Fibroblast of lung (primary cell): ENCODE data around the gene MAGOHB. TPM values are rescaled to one million over a fixed set of nuclear protein-coding genes. Genes with fewer than 3 reads are reported as not detected.

ENCODE experiments used
- DNase-seq, 2 donors: peaks; one replicate each; pipeline versions ENCODE4 v3.0.0 to v3.0.0-alpha.2; 2010; ENCODE audit warnings: low read depth in 2 of 2
- H2AFZ ChIP-seq: 2 replicates; pipeline ENCODE4 v1.5.1; 2012; ENCODE audit warnings: low read length, control low read depth, inconsistent platforms
- H3K27ac ChIP-seq: 2 replicates; pipeline ENCODE4 v1.5.1; 2011; ENCODE audit warnings: low read length, control low read depth; ENCODE audit not compliant: insufficient read depth
- H3K27me3 ChIP-seq: 2 replicates; pipeline ENCODE4 v1.5.1; 2011; ENCODE audit warnings: mild to moderate bottlenecking, low read length; ENCODE audit not compliant: control insufficient read depth, insufficient read depth
- H3K36me3 ChIP-seq: 2 replicates; pipeline ENCODE4 v1.5.1; 2011; ENCODE audit warnings: low read length; ENCODE audit not compliant: control insufficient read depth, insufficient read depth
- H3K4me1 ChIP-seq: 2 replicates; pipeline ENCODE4 v1.5.1; 2011; ENCODE audit warnings: low read length; ENCODE audit not compliant: control insufficient read depth, insufficient read depth; ENCODE audit errors: extremely low read depth
- H3K4me2 ChIP-seq: 2 replicates; pipeline ENCODE4 v1.5.1; 2011; ENCODE audit warnings: low read length, control low read depth; ENCODE audit not compliant: insufficient read depth; ENCODE audit errors: extremely low read depth
- H3K4me3 ChIP-seq, 4 experiments: fragments of 200-600 bp in 1 of 4; sonication (generic) in 1 of 4; replicated peaks in 1 of 4; 2 replicates each; pipeline ENCODE4 v1.5.1; 2011 to 2016; ENCODE audit warnings: low read length in 4 of 4, low read depth in 3 of 4, mild to moderate bottlenecking in 3 of 4, control low read depth in 2 of 4, inconsistent platforms in 1 of 4, mixed read lengths in 1 of 4; ENCODE audit not compliant: insufficient read depth in 1 of 4; ENCODE audit errors: control extremely low read depth in 1 of 4
- H3K79me2 ChIP-seq: 2 replicates; pipeline ENCODE4 v1.5.1; 2012; ENCODE audit warnings: mild to moderate bottlenecking, low read length, inconsistent platforms; ENCODE audit not compliant: control insufficient read depth, insufficient read depth
- H3K9ac ChIP-seq: 2 replicates; pipeline ENCODE4 v1.5.1; 2011; ENCODE audit warnings: mild to moderate bottlenecking, low read length, control low read depth; ENCODE audit not compliant: insufficient read depth
- H3K9me3 ChIP-seq: 2 replicates; pipeline ENCODE4 v1.5.1; 2012; ENCODE audit warnings: low read depth, low read length; ENCODE audit not compliant: control insufficient read depth, insufficient read depth
- H4K20me1 ChIP-seq: 2 replicates; pipeline ENCODE4 v1.5.1; 2011; ENCODE audit warnings: low read length; ENCODE audit not compliant: control insufficient read depth, insufficient read depth; ENCODE audit errors: extremely low read depth
- CTCF ChIP-seq, 2 donors: IDR thresholded peaks in 1 of 2; conservative IDR thresholded peaks in 1 of 2; 1 replicate in 1 of 2; 2 replicates in 1 of 2; pipeline ENCODE4 v1.5.1; 2011 to 2012; ENCODE audit warnings: low read length in 2 of 2, control low read depth in 1 of 2, inconsistent platforms in 1 of 2, low read depth in 1 of 2, mild to moderate bottlenecking in 1 of 2
- EZH2 ChIP-seq: IDR thresholded peaks from 2 replicates; pipeline ENCODE4 v1.5.1; 2012; ENCODE audit warnings: low read length, control low read depth, mild to moderate bottlenecking; ENCODE audit errors: missing control alignments
- polyA plus RNA-seq, 2 donors: library from polyadenylated mRNA; depleted of rRNA in 1 of 2; stranded (reverse) in 1 of 2; unstranded in 1 of 2; fragments of >200 nt; gene quantifications; 2 replicates each; pipeline ENCODE4 v1.2.1, GENCODE V29; 2011 to 2012; ENCODE audit warnings: missing spikeins in 1 of 2
- total RNA-seq: library from RNA; depleted of rRNA; stranded (reverse); fragments of >200 nt; gene quantifications from 2 replicates; pipeline ENCODE4 v1.2.1, GENCODE V29; 2014

The MAGOHB gene
- total and polyA plus RNA-seq, 2 donors (not counting 1 experiment from before 2014, with no cell fraction given) = 21.1 to 29.8 TPM

DNA sequence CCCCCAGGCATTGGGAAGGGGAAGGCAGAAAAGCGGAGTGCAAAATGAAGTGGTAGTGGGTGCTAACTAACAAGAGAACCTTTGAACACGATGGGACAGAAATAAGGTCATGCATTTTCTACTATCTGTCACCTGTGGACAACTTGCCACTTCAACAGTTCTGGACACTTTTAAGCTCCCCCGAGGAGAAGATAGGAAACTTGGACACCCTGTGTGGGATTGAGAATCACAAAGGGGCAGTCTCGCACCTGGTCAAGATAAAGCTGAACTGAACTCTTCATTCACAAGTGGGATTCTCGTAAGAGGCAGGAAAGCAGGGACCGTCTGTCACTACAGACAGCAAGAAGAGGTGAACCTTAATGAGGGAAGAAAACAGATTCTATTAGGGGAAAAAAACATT is 56.1 kb downstream of the MAGOHB start:
- TF ChIP-seq CTCF (conservative IDR thresholded peaks at IDR 0.05 in 1 of 2, IDR thresholded peaks at IDR 0.05 in 1 of 2; ENCODE audit: low read depth in 1 of 2, low read length in 2 of 2) (no peak), EZH2 (no peak)
- no peaks in the 10 kb centered on the region for H4K20me1 ChIP-seq
- H3K27ac ChIP-seq = no peak overlapping the region
- no peak for DNase-seq
- no peak overlapping the region for H2AFZ ChIP-seq
- peaks cover 3% of the 10 kb centered on the region for H3K27me3 ChIP-seq
- H3K79me2 ChIP-seq = no peaks in the 10 kb centered on the region
- no peaks in the 10 kb centered on the region for H3K36me3 ChIP-seq
- no peak overlapping the region for H3K9ac ChIP-seq
- no peaks in the 10 kb centered on the region for H3K4me1 ChIP-seq
- H3K9me3 ChIP-seq = no peaks in the 10 kb centered on the region
- H3K4me3 ChIP-seq = no peak overlapping the region
- no peak overlapping the region for H3K4me2 ChIP-seq

GRCh38 chr12:10554756-10555481 is 58.5 kb downstream of the MAGOHB start:
- Histone ChIP-seq H4K20me1 (no peaks in the 10 kb centered on the region), H3K36me3 (no peaks in the 10 kb centered on the region), H3K9ac (no peak overlapping the region), H3K79me2 (no peaks in the 10 kb centered on the region), H2AFZ (no peak overlapping the region), H3K27ac (no peak overlapping the region), H3K4me3 (no peak overlapping the region), H3K4me2 (no peak overlapping the region), H3K27me3 (peaks cover 3% of the 10 kb centered on the region), H3K4me1 (no peaks in the 10 kb centered on the region), H3K9me3 (no peaks in the 10 kb centered on the region)
- TF ChIP-seq EZH2 = no peak
- TF ChIP-seq CTCF (conservative IDR thresholded peaks at IDR 0.05 in 1 of 2, IDR thresholded peaks at IDR 0.05 in 1 of 2; ENCODE audit: low read depth in 1 of 2, low read length in 2 of 2) = no peak
- DNase-seq = no peak

DNA sequence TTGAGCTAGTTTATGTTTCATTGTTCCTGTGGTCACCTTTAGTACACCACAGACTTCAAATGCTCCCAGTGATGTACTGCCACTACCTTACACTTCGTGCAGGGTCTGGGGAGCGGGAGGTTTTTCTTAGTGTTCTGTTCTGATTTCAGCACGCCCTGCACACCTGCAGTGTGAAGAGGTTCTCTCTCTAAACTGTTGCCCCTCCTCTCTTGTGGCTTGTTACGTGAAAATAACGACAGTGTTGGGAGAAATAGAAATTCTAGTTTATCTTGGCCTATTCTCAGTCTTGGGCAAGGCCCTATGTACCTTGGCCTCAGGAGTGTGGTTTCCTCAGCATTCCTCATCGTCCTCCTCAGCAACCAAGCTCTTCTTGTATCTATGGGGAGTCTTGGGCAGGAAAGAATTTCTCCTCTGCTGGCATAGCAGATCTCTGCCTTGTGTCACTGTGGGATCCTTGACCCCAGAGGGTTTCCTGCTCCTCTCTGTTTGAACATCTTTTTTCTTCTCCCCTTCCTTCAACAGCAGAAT is 59.1 kb downstream of the MAGOHB start:
- Histone ChIP-seq H3K4me3 (no peak overlapping the region), H3K4me2 (no peak overlapping the region), H3K4me1 (no peaks in the 10 kb centered on the region), H3K27me3 (peaks cover 3% of the 10 kb centered on the region), H3K27ac (no peak overlapping the region), H4K20me1 (no peaks in the 10 kb centered on the region), H2AFZ (no peak overlapping the region), H3K9ac (no peak overlapping the region), H3K79me2 (no peaks in the 10 kb centered on the region), H3K9me3 (no peaks in the 10 kb centered on the region), H3K36me3 (no peaks in the 10 kb centered on the region)
- TF ChIP-seq EZH2 (no peak), CTCF (conservative IDR thresholded peaks at IDR 0.05 in 1 of 2, IDR thresholded peaks at IDR 0.05 in 1 of 2; ENCODE audit: low read depth in 1 of 2, low read length in 2 of 2) (no peak)
- DNase-seq = no peak

Other genes starting within 250 kb of the MAGOHB start
- gene KLRK1, start 223.6 kb downstream of the MAGOHB start, total RNA-seq = not detected in 2 replicates
- gene KLRK1, start 223.6 kb downstream of the MAGOHB start, polyA plus RNA-seq = not detected in 2 replicates
- gene KLRC4, start 203.9 kb downstream of the MAGOHB start, total RNA-seq = not detected in 2 replicates
- not detected in 2 replicates for gene KLRC4, start 203.9 kb downstream of the MAGOHB start, polyA plus RNA-seq
- not detected in 2 replicates for gene KLRC3, start 193.0 kb downstream of the MAGOHB start, total RNA-seq
- gene KLRC3, start 193.0 kb downstream of the MAGOHB start, polyA plus RNA-seq = not detected in 2 replicates
- gene KLRC2, start 177.6 kb downstream of the MAGOHB start, total RNA-seq = not detected in 2 replicates
- not detected in 2 replicates for gene KLRC2, start 177.6 kb downstream of the MAGOHB start, polyA plus RNA-seq
- under 0.01 TPM in 1 of 2 replicates, not detected in the other for gene KLRC1, start 160.2 kb downstream of the MAGOHB start, total RNA-seq
- gene KLRC1, start 160.2 kb downstream of the MAGOHB start, polyA plus RNA-seq = not detected in 2 replicates
- 1.7 and 1.8 TPM in 2 replicates for gene EIF2S3B, start 107.7 kb downstream of the MAGOHB start, total RNA-seq
- 0.42 and 0.66 TPM in 2 replicates for gene EIF2S3B, start 107.7 kb downstream of the MAGOHB start, polyA plus RNA-seq
- under 0.01 TPM in 1 of 2 replicates, not detected in the other for gene STYK1, start 60.4 kb upstream of the MAGOHB start, total RNA-seq
- gene STYK1, start 60.4 kb upstream of the MAGOHB start, polyA plus RNA-seq = 0.41 TPM in 1 of 2 replicates, not detected in the other
- 97.8 and 109 TPM in 2 replicates for gene YBX3, start 109.7 kb upstream of the MAGOHB start, total RNA-seq
- gene YBX3, start 109.7 kb upstream of the MAGOHB start, polyA plus RNA-seq = 150 and 172 TPM in 2 replicates
- gene TAS2R7, start 189.0 kb upstream of the MAGOHB start, total RNA-seq = not detected in 2 replicates
- not detected in 2 replicates for gene TAS2R7, start 189.0 kb upstream of the MAGOHB start, polyA plus RNA-seq
- gene TAS2R8, start 193.7 kb upstream of the MAGOHB start, total RNA-seq = under 0.01 TPM in 1 of 2 replicates, not detected in the other
- not detected in 2 replicates for gene TAS2R8, start 193.7 kb upstream of the MAGOHB start, polyA plus RNA-seq
- gene TAS2R9, start 196.6 kb upstream of the MAGOHB start, total RNA-seq = 0.17 TPM in 1 of 2 replicates, not detected in the other
- not detected in 2 replicates for gene TAS2R9, start 196.6 kb upstream of the MAGOHB start, polyA plus RNA-seq
- gene TAS2R10, start 212.7 kb upstream of the MAGOHB start, total RNA-seq = 0.50 and 0.51 TPM in 2 replicates
- gene TAS2R10, start 212.7 kb upstream of the MAGOHB start, polyA plus RNA-seq = 0.06 and 0.10 TPM in 2 replicates
- 0.66 and 0.77 TPM in 2 replicates for gene PRR4, start 235.9 kb upstream of the MAGOHB start, total RNA-seq
- gene PRR4, start 235.9 kb upstream of the MAGOHB start, polyA plus RNA-seq = 0.93 and 1.7 TPM in 2 replicates